Lower leg skin (tissue), 4 donors: ENCODE measurements around the gene AURKA. TPM values are rescaled to one million over a fixed set of nuclear protein-coding genes. Genes with fewer than 3 reads are reported as not detected.

Experiments used
- DNase-seq, 2 donors: peaks; one replicate each; pipeline ENCODE4 v3.0.0-alpha.2; 2019; ENCODE audit warnings: low spot score in 2 of 2
- H3K4me3 ChIP-seq: fragments of 200-600 bp; sonication (generic); 2 replicates; pipeline ENCODE4 v1.5.1; 2017; ENCODE audit warnings: mild to moderate bottlenecking, low read depth; ENCODE audit not compliant: poor library complexity, severe bottlenecking
- POLR2A ChIP-seq, 2 donors: fragments of 450-650 bp; IDR thresholded peaks; one replicate each; pipeline ENCODE4 v1.6.1; 2016 to 2017; ENCODE audit warnings: antibody characterized with exemption in 2 of 2, mild to moderate bottlenecking in 1 of 2, moderate library complexity in 1 of 2
- WGBS, 2 donors: methylation state at CpG; one replicate each; pipeline ENCODE4 v1.1.5; 2018; 5-methylcytosine and 5-hydroxymethylcytosine counted together
- intact Hi-C: fragments of 100-400 bp; cut with DNase I; formaldehyde crosslinking; loops from one replicate; pipeline ENCODE4 v1.15.0; 2023; ENCODE audit warnings: low total_unique reads
- total RNA-seq, 4 donors: library from RNA; depleted of rRNA; stranded (reverse); fragments of >200 nt; gene quantifications; one replicate each; pipeline ENCODE4 v1.1.0, GENCODE V29; 2016
- TF ChIP-seq, protein P1 (sequence below), 3 donors: fragments of 450-650 bp; IDR thresholded peaks; one replicate each; pipeline ENCODE4 v1.5.1; 2016; ENCODE audit warnings: antibody characterized with exemption in 3 of 3, mild to moderate bottlenecking in 3 of 3, moderate library complexity in 2 of 3

Gene AURKA
- total RNA-seq, 4 donors from 2014 or later: 3.9 to 8.7 (median 5.9) TPM

DNA sequence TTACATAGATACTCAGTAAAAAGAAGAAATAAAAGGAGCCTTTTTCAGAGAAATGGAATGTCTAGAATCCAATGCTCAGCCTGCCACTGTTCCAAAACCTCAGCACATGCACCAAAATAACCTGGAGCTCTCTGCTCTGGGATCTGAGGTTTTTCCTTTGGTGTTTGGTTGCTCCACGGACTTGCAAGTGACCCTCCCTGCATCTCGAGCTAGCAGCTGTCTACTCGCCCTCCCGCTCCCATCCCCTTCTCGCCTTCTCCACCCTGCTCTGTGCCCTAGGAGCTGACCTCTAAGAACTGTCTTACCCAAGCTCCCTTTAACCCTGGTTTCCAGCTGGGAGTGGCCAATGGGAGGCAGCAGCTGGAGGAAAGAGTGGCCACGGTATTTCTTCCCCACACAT, 68.4 kb downstream of the AURKA start:
- intact Hi-C loops: no loop called here
- no peak for DNase-seq
- WGBS, 2 donors: 62 to 73% methylated on average over 6 of the region's 6 CpGs
- no peak overlapping the region for H3K4me3 ChIP-seq
- TF ChIP-seq, protein P1, sequence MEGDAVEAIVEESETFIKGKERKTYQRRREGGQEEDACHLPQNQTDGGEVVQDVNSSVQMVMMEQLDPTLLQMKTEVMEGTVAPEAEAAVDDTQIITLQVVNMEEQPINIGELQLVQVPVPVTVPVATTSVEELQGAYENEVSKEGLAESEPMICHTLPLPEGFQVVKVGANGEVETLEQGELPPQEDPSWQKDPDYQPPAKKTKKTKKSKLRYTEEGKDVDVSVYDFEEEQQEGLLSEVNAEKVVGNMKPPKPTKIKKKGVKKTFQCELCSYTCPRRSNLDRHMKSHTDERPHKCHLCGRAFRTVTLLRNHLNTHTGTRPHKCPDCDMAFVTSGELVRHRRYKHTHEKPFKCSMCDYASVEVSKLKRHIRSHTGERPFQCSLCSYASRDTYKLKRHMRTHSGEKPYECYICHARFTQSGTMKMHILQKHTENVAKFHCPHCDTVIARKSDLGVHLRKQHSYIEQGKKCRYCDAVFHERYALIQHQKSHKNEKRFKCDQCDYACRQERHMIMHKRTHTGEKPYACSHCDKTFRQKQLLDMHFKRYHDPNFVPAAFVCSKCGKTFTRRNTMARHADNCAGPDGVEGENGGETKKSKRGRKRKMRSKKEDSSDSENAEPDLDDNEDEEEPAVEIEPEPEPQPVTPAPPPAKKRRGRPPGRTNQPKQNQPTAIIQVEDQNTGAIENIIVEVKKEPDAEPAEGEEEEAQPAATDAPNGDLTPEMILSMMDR (IDR thresholded peaks at IDR 0.05): no peak
- no peak for TF ChIP-seq POLR2A (IDR thresholded peaks at IDR 0.05)

DNA sequence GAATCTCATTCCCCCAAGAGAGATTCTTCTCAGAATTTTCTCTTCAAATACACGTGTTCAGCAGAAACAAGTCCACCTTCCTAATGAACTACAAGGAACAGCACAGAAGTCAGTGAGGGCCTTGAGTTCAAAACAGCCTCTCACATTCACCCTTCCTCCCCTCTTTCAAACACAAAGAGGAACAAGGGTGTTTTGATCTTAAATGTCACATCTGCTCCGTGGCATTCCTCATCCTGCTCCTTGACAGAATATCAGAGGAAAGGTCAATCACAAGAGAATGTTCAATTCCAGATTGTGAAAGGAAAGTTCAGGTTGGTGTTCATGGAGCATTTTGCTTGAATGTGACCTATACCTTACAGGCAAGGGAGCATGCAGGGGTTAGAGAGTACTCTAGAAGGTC, 68.8 kb downstream of the AURKA start:
- TF ChIP-seq, protein P1 (IDR thresholded peaks at IDR 0.05): no peak
- TF ChIP-seq POLR2A (IDR thresholded peaks at IDR 0.05): no peak
- no peak overlapping the region for H3K4me3 ChIP-seq
- 26 to 31% methylated on average over 2 of the region's 2 CpGs for WGBS, 2 donors
- intact Hi-C loops: no loop called here
- no peak for DNase-seq

DNA sequence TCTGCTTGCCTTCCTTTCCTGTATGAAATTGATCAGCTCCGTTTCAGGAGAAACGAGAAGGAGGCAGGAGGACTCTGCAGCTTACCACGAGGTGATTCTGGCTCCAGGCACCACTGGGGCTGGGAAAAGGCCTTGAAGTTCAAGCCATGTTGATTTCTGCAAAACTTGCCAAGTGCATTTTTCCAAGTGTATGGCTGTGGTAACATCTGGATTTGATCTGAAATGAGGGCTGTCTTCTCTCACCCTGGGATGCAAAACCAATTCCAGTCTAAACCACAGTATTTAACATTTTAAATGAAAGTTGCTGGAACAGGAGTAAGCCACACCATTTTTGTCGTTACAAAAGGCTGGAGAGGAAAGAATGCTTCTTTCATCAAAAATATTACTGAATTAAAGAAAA, 69.3 kb downstream of the AURKA start:
- TF ChIP-seq, protein P1 (IDR thresholded peaks at IDR 0.05): no peak
- TF ChIP-seq POLR2A (IDR thresholded peaks at IDR 0.05): no peak
- WGBS, 2 donors: 39 to 43% methylated on average over 4 of the region's 4 CpGs
- H3K4me3 ChIP-seq: no peak overlapping the region
- DNase-seq: no peak
- intact Hi-C loops: no loop called here

Other genes starting within 250 kb of the AURKA start
- not detected for gene MC3R, start 143.5 kb downstream of the AURKA start, total RNA-seq
- gene FAM210B, start 33.2 kb downstream of the AURKA start, total RNA-seq: 10 to 100 TPM; 39.4 to 81.3 (median 52.3) TPM
- gene CSTF1, start 430 bp upstream of the AURKA start, total RNA-seq: 10 to 100 TPM; 29.5 to 41.4 (median 31.6) TPM
- gene CASS4, start 20.0 kb upstream of the AURKA start, total RNA-seq: 1 to 10 TPM in 2 of 4 donors, under 1 TPM in 2; 0.61 to 2.9 (median 1.4) TPM
- 10 to 100 TPM; 37.0 to 57.8 (median 47.9) TPM for gene RTF2, start 76.4 kb upstream of the AURKA start, total RNA-seq
- under 1 TPM in 1 of 4 donors, not detected in 3; 0.81 TPM for gene FAM209A, start 132.5 kb upstream of the AURKA start, total RNA-seq
- gene FAM209B, start 141.0 kb upstream of the AURKA start, total RNA-seq: 1 to 10 TPM in 1 of 4 donors, under 1 TPM in 1, not detected in 2; 0.61 to 1.5 TPM
- 100 to 1,000 TPM in 1 of 4 donors, 10 to 100 TPM in 3; 59.6 to 110 (median 79.8) TPM for gene TFAP2C, start 237.1 kb upstream of the AURKA start, total RNA-seq